RKO (cell line): ENCODE measurements around the gene RNF157.
"Not testable (repeated sequence)": the region's sequence is repeated elsewhere in the genome, so short reads cannot be mapped to it uniquely, and the experiment has no call there.

ENCODE experiments used
- DNase-seq: peaks from one replicate; pipeline ENCODE4 v3.0.0-alpha.2; 2016; ENCODE audit warnings: low spot score

Gene RNF157

GRCh38 chr17:76270770-76271668, 30.7 kb upstream of the RNF157 start:
- DNase-seq: no peak

DNA sequence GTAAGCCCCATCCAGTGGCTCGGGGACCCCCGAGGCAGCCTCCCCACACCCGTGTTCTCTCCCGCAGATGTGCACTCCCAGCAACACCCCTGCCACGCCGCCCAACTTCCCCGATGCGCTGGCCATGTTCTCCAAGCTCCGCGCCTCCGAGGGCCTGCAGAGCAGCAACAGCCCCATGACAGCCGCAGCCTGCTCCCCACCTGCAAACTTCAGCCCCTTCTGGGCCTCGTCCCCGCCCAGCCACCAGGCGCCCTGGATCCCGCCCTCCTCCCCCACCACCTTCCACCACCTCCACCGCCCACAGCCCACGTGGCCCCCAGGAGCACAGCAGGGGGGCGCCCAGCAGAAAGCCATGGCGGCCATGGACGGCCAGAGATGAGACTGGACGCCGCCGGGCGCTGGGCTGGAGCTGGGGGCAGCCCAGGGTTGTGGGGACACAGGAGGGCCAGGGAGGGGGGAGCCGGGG, 29.9 kb upstream of the RNF157 start:
- DNase-seq: no peak

- DNase-seq: no peak
Observed at GRCh38 chr17:76268991-76269981, 29.0 kb upstream of the RNF157 start.

GRCh38 chr17:76268015-76268749, 27.9 kb upstream of the RNF157 start:
- no peak for DNase-seq

DNA sequence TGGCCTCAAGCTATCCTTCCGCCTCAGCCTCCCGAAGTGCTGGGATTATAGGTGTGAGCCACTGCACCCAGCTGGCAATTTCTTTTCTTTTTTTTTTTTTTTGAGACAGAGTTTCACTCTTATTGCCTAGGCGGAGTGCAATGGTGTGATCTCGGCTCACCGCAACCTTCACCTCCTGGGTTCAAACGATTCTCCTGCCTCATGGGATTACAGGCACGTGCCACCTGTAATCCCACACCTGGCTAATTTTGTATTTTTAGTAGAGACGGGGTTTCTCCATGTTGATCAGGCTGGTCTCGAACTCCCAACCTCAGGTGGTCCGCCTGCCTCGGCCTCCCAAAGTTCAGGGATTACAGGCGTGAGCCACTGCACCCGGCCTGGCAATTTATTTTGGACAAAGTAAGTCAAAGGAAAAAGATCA, 27.3 kb upstream of the RNF157 start:
- not testable (repeated sequence) for DNase-seq

GRCh38 chr17:76267051-76267576, 26.8 kb upstream of the RNF157 start:
- DNase-seq: no peak

DNA sequence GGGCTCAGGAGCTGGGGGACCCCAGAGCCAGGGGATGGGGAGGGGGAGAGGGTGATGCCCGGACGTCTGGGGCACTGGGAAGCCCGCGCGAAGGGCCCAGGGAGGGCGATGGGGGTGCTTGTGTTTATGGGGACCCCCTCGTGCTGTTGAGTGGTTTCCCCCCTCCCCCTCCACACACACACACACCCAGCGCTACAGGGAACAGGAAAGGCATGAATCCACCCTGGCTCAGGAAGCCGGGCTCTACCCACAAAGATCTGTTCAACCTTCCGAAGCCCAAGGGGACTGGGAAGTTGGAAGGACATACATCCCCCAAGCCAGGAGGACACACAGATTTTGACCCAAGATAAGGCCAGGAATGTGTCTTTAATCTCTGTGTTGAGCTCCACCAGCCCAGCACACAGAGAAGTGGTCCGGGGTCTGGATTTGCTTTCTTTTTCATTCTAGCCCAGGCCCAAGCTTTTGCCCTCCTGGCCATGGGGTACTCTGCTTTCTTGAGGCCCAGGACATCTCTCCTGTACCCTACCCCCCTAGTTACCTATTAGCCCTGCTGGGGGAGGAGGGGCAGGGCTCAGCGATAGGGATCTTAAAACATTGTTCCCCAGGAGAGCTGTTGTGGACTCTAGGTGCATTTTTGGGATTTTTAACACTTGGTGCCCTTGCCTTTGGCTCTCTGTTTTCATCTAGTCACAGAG, 26.1 kb upstream of the RNF157 start:
- peak; percentile 53 for DNase-seq

- DNase-seq: peak; percentile 42
Observed at GRCh38 chr17:76265624-76266243, 25.4 kb upstream of the RNF157 start.

DNA sequence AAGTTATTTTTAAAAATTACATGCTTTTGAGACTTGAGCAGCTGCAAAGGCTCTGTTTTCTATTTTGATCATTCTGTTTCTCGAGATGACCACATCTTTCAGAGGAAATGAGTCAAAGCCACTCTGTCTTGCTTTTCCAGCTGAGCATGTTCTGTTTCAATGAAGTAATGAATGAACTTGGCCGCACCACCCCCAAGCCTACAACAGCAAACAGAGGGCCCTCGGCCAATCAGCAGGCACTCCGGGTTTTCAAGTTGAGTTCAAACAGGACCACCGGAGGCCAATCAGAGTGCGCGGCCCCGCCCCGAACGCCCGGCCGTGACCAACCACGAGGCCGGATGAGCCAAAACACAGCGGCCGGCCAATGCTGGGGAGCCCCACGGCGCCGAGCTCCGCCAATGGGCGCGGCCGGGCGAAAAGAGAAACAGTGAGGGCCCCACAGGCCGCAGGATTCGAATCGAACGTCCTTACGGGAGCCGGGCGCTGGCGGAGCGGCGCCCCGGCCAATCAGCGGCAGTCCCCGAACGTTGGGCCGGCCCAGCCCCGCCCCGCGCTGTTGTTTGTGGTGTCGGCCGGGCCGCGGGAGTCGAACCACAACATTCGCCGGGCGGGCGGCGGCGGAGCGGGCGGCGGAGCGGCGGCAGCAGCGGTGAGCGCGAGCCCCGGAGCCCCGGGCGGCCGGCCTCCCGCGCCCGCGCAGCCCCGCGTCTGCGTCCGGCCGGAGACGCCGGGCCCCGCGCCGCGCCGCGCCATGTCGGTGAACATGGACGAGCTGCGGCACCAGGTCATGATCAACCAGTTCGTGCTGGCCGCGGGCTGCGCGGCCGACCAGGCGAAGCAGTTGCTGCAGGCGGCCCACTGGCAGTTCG, 24.7 kb upstream of the RNF157 start, which contains the start of gene UBALD2:
UBALD2 (plus strand) TSS at position 594 of the 869 bp plus-strand sequence; CDS start at position 752, 158 bp downstream.
- DNase-seq: peak; percentile 100

DNA sequence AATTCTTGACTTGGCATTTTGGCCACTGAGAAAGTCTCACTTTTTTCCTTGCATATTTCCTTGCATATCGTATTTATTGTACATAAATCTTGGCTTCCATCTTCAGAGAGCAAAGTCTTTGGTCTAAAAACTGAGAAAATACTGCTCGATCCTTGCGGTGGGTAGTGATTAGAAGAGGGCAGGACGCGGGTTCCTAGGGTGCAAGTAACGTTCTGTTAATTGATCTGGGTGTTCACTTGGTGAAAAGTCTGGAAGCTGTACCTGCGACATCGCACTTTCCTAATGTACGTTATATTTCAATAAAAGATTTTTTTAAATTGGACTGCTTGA, 24.1 kb upstream of the RNF157 start:
- DNase-seq: no peak

DNA sequence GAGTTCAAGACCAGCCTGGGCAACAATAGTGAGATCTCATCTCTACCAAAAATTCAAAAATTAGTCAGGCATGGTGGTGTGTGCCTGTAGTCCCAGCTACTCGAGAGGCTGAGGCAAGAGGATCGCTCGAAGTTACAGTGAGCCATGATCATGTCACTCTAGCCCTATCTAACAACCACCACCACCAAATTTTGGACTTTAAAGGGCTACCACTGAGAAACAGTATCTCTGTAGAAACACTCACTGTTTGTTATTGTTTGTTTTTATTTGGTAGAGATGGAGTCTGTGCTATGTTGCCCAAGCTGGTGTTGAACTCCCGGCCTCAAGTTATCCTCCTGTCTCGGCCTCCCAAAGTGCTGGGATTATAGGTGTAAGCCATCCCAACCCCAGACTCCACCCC, 23.6 kb upstream of the RNF157 start:
- DNase-seq: no peak

DNA sequence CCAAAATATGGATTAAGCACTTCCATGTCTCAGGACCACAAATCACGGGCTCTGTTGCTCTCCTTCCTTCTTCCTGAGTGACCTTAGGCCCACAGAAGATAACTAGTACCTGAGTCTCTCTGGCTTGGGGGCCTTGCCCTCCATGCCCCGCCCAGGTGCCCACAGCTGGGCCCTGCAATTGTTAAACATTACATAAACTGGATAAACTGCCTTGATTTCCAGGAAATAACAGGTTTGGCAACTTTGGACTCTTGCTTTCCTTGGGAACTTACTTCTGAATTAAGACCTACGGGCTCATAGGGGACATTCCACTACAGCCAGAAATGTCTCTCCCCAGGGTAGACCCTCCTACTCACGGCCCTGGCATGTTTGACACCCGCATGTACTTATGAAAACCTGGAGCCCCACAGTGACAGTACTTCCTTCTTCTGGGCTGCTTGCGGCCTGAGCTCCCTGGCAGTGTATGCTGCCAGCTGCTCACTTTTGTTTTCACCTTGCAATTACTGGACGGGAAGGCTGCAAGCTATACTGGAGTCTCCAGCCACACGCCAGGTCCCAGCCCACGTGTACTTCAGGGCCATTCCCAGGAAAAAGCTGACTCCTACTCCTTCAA, 22.5 kb upstream of the RNF157 start:
- no peak for DNase-seq

- peak; percentile 38 for DNase-seq
Observed at GRCh38 chr17:76261421-76262215, 21.3 kb upstream of the RNF157 start.

- DNase-seq: no peak
Observed at GRCh38 chr17:76260669-76261068, 20.4 kb upstream of the RNF157 start.

GRCh38 chr17:76260220-76260619, 19.9 kb upstream of the RNF157 start:
- DNase-seq: no peak

GRCh38 chr17:76256430-76257050, 16.2 kb upstream of the RNF157 start:
- DNase-seq: not testable (repeated sequence)

DNA sequence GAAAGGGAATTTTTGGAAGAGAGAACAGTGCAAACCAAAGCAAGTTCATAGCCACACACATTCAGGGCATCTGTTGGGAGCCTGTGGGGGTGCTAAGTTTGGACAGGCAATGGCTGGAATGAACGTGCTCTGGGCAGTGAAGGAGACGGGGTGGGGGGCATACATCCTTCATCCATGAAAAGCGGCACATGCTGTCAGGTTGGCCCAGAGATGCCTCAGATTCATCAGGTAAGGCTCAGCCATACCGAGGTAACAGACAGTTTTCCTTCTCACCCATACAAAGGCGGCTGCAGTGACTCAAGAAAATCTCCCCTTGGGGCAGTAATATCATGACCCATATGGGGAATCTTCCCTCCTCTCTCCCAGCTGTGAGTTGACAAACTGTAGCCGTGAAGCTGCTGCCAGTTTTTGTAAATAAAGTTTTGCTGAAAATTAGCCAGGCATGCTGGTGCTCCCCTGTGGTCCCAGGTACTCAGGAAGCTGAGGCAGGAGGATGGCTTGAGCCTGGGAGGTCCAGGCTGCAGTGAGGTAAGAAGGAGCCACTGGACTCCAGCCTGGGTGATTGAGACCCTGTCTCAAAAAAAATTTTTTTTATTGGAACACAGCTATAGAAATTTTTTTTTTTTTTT, 15.6 kb upstream of the RNF157 start:
- DNase-seq: no peak
